Effector CD4-positive, alpha-beta T cell (primary cell): Measurements from ENCODE around the gene GOLGA8N.

Experiments
- DNase-seq: peaks from one replicate; pipeline ENCODE4 v3.0.0-alpha.2; 2020

The GOLGA8N gene

DNA sequence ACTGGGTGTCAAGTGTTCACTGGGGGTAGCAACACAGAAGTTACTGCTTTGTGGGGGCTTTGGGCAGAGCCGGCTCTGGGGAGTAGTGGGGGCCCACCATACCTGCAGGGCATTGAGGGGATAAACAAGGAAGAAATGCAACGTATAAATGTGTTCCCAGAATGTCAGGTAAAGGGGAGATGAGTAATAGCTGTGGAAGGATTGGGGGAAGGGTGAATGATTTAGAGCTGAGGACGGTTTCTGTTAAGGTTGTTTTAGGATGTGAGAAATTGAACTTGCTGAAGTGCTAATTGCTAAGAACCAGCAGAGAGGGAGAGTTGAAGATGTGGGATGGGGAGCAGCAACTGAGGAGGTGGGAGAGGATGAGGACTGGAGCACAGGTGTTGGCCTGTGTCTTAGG lies 58.9 kb downstream of the GOLGA8N start:
- DNase-seq, result no peak

GRCh38 chr15:32656091-32656490 lies 62.8 kb downstream of the GOLGA8N start:
- DNase-seq, result no peak

DNA sequence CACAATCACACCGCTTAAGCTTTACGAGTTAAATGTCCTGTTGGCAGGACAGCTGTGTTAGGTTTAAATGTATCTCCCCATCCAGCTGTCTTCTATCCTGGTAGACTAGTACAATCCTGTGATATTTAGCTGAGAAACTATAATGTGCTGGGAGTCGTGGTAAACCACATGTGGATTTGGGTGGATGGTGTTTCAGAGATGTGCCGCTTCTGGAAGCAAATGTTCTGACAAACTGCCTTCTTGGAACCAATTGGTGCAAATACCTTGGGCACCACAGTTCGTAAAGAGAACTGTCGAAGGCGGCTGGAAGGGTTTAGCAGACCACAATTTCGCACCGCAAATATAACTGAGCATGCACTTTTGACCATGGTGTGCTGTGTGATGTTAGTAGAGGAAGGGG lies 63.2 kb downstream of the GOLGA8N start:
- no peak for DNase-seq
